NOMO-1 (cell line): ENCODE measurements around the gene GRM5.

Source experiments
- DNase-seq, 2 experiments: peaks; one replicate each; lab custom pipeline; 2025; ENCODE audit not compliant: unreplicated experiment in 2 of 2; lab: John Stamatoyannopoulos, UW

GRM5 gene

GRCh38 chr11:88739524-88739923, 326.3 kb downstream of the GRM5 start:
- peak; percentile 34 to 70 for DNase-seq

- no peak for DNase-seq
Measured at GRCh38 chr11:88709567-88709966, 356.2 kb downstream of the GRM5 start.

GRCh38 chr11:88704485-88704884, 361.3 kb downstream of the GRM5 start:
- DNase-seq = no peak

GRCh38 chr11:88701816-88702215, 364.0 kb downstream of the GRM5 start:
- DNase-seq = no peak

GRCh38 chr11:88697139-88697538, 368.6 kb downstream of the GRM5 start:
- DNase-seq = no peak

GRCh38 chr11:88695689-88696414, 369.9 kb downstream of the GRM5 start:
- DNase-seq = no peak

- DNase-seq = no peak
Measured at GRCh38 chr11:88692306-88693086, 373.3 kb downstream of the GRM5 start.

GRCh38 chr11:88689548-88690240, 376.1 kb downstream of the GRM5 start:
- DNase-seq = no peak

GRCh38 chr11:88683024-88683423, 382.8 kb downstream of the GRM5 start:
- DNase-seq = no peak

GRCh38 chr11:88680806-88681205, 385.0 kb downstream of the GRM5 start:
- no peak for DNase-seq

- no peak for DNase-seq
Measured at GRCh38 chr11:88666364-88666763, 399.4 kb downstream of the GRM5 start.

GRCh38 chr11:88657076-88657738, 408.6 kb downstream of the GRM5 start:
- DNase-seq = no peak

GRCh38 chr11:88656283-88656682, 409.5 kb downstream of the GRM5 start:
- DNase-seq = no peak

- DNase-seq = no peak
Measured at GRCh38 chr11:88655656-88656055, 410.1 kb downstream of the GRM5 start.

GRCh38 chr11:88655196-88655595, 410.6 kb downstream of the GRM5 start:
- no peak for DNase-seq

- no peak for DNase-seq
Measured at GRCh38 chr11:88651556-88651955, 414.2 kb downstream of the GRM5 start.

GRCh38 chr11:88644724-88645123, 421.1 kb downstream of the GRM5 start:
- DNase-seq = no peak

GRCh38 chr11:88632163-88632562, 433.6 kb downstream of the GRM5 start:
- no peak for DNase-seq

- DNase-seq = no peak
Measured at GRCh38 chr11:88631497-88631896, 434.3 kb downstream of the GRM5 start.

GRCh38 chr11:88629496-88629895, 436.3 kb downstream of the GRM5 start:
- DNase-seq = no peak

- no peak for DNase-seq
Measured at GRCh38 chr11:88626216-88626615, 439.6 kb downstream of the GRM5 start.
